ENCODE results near the gene PTPRC. TPM values are rescaled to one million over a fixed set of nuclear protein-coding genes. Genes with fewer than 3 reads are reported as not detected.

The PTPRC gene
- total and polyA plus RNA-seq, 7 donors = 4.8 to 78.6 (median 12.5) TPM

DNA sequence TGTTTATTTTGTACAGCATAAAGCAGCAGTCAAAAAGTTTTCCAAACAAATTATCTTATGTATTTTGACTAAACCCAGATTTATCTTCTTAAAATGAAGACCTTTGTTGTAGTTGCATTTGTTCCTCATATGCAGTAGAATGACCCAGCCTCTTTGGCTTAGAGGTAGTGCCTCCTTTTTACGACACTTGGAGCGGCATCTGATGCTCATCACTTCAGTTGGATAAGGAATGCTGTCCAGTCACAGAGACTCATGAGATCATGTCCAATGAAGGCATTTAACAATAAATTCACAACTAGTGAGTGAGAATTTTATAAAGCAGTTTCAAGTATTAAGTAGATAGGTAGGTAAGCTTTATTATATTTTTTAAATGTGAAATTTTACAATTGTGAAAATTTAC lies 35.2 kb downstream of the PTPRC start:
- intact Hi-C loops (cut with DNase I) = no loop called here
- 83% methylated on average over 2 of the region's 2 CpGs for WGBS, 2 donors

DNA sequence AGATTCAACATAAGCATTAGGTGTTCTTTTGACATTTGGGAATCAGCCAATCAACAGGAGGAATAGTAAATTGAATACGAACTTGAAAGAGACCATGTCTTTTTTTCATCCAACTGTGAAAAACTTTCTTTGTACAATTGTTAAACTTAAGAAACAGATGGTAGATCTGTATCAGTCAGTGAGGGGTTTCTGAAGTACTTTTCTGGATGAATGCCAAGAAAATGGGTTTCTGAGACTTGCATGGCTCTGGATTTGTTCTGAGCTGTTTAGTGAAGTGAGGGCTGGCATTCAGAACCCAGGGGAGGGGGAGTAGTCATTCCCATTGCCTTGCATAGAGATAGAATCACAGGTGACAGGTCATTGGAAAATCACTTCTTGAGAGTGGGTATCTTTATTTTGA lies 37.4 kb downstream of the PTPRC start:
- Histone ChIP-seq H3K9me3 (no peaks in the 10 kb centered on the region), H3K27ac (no peak overlapping the region), H3K27me3 (no peaks in the 10 kb centered on the region), H3K4me1 (no peaks in the 10 kb centered on the region), H3K36me3 (no peaks in the 10 kb centered on the region), H3K4me3 (no peak overlapping the region)
- TF ChIP-seq POLR2AphosphoS5 (IDR thresholded peaks at IDR 0.05) (no peak), POLR2A (IDR thresholded peaks at IDR 0.05) (no peak), EP300 (IDR thresholded peaks at IDR 0.05) (no peak)
- TF ChIP-seq, protein P1, sequence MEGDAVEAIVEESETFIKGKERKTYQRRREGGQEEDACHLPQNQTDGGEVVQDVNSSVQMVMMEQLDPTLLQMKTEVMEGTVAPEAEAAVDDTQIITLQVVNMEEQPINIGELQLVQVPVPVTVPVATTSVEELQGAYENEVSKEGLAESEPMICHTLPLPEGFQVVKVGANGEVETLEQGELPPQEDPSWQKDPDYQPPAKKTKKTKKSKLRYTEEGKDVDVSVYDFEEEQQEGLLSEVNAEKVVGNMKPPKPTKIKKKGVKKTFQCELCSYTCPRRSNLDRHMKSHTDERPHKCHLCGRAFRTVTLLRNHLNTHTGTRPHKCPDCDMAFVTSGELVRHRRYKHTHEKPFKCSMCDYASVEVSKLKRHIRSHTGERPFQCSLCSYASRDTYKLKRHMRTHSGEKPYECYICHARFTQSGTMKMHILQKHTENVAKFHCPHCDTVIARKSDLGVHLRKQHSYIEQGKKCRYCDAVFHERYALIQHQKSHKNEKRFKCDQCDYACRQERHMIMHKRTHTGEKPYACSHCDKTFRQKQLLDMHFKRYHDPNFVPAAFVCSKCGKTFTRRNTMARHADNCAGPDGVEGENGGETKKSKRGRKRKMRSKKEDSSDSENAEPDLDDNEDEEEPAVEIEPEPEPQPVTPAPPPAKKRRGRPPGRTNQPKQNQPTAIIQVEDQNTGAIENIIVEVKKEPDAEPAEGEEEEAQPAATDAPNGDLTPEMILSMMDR (IDR thresholded peaks at IDR 0.05) = no peak
- WGBS, 2 donors = 60 to 77% methylated on average over 1 of the region's 1 CpG
- intact Hi-C loops (cut with DNase I) = no loop called here
- DNase-seq = no peak

More for the DNA sequence above, 35.2 kb downstream of the PTPRC start:
- Histone ChIP-seq H3K9me3 (no peaks in the 10 kb centered on the region), H3K4me3 (no peak overlapping the region), H3K27me3 (no peaks in the 10 kb centered on the region), H3K27ac (no peak overlapping the region), H3K4me1 (no peaks in the 10 kb centered on the region), H3K36me3 (no peaks in the 10 kb centered on the region)
- no peak for DNase-seq
- TF ChIP-seq, protein P1 (IDR thresholded peaks at IDR 0.05) = no peak
- no peak for TF ChIP-seq EP300 (IDR thresholded peaks at IDR 0.05)
- TF ChIP-seq POLR2AphosphoS5 (IDR thresholded peaks at IDR 0.05) = no peak

DNA sequence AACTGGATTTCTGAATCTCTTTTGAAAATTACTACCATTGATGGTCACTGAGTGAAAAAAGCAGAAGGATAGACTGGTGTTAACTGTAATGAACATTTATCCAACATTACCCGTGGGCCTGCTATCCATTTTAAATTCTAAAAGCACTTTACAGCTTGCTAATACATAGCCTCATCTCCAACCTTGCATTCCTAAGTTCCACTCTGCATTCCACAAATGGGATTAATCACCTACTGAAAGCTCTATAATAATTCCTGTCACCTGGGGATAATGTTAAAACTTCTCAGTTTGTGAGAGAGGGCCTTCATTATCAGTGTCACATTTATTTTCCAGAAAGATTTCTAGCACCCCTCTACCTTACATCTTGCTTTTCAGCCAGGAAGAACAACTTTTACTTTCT lies 38.2 kb downstream of the PTPRC start:
- H3K4me3 ChIP-seq = no peak overlapping the region
- H3K27me3 ChIP-seq = no peaks in the 10 kb centered on the region
- H3K9me3 ChIP-seq = no peaks in the 10 kb centered on the region
- no peak overlapping the region for H3K27ac ChIP-seq
- no peaks in the 10 kb centered on the region for H3K36me3 ChIP-seq
- intact Hi-C loops (cut with DNase I) = no loop called here
- DNase-seq = no peak
- no peaks in the 10 kb centered on the region for H3K4me1 ChIP-seq
- 62 to 70% methylated on average over 1 of the region's 1 CpG for WGBS, 2 donors
- TF ChIP-seq, protein P1 (IDR thresholded peaks at IDR 0.05) = no peak
- TF ChIP-seq POLR2AphosphoS5 (IDR thresholded peaks at IDR 0.05) (no peak), POLR2A (IDR thresholded peaks at IDR 0.05) (no peak), EP300 (IDR thresholded peaks at IDR 0.05) (no peak)

DNA sequence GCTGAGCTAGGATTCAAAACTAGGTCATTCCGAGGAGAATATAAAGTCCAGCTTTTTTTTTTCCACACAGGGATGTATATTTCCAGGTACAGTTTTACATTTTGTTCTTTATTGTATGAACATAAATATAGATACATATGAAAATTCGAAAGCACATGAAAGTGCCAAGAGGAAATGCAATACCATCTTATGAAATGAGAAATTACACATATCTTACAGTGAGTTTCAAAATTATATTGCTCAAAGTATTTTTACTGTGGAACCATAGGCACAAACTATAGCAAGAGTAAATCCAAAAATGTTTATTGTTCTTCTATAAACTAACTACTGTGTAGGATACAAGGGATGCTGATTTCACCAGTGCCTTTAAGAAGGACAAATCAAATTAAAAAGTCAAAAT lies 39.0 kb downstream of the PTPRC start:
- H3K27me3 ChIP-seq = no peaks in the 10 kb centered on the region
- intact Hi-C loops (cut with DNase I) = no loop called here
- H3K9me3 ChIP-seq = no peaks in the 10 kb centered on the region
- no peak overlapping the region for H3K27ac ChIP-seq
- no peak for TF ChIP-seq POLR2A (IDR thresholded peaks at IDR 0.05)
- TF ChIP-seq EP300 (IDR thresholded peaks at IDR 0.05) = no peak
- TF ChIP-seq, protein P1 (IDR thresholded peaks at IDR 0.05) = no peak
- no peak for TF ChIP-seq POLR2AphosphoS5 (IDR thresholded peaks at IDR 0.05)
- no peaks in the 10 kb centered on the region for H3K36me3 ChIP-seq
- no peak overlapping the region for H3K4me3 ChIP-seq
- DNase-seq = no peak
- no peaks in the 10 kb centered on the region for H3K4me1 ChIP-seq
- 26 to 54% methylated on average over 2 of the region's 2 CpGs for WGBS, 2 donors

DNA sequence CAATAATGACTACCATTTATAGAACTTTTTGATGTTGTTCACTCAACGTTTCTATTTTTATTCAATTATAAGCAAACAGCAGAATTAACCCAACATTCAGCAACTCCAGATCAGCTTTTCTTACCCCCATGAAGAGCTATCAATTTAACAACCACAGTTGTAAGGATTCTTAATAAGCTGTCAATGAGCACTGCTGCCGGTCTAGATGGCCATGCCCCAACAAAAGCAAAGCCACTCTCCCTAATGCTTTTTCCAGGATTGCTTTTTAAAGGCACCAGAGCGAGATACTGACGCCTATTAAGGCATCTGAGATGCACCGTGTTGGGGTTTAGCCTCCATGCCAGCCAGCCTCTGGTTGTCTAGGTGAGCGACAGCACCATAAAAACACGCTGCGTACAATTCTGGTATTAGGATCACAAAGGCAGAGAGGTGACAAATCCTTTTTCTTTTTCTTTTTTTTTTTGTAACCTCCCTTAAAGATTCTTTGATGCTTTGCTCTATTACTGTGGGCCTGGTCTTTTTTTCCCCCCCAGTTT lies 39.5 kb downstream of the PTPRC start:
- H3K4me3 ChIP-seq = no peak overlapping the region
- DNase-seq = no peak
- no peak for TF ChIP-seq POLR2A (IDR thresholded peaks at IDR 0.05)
- TF ChIP-seq EP300 (IDR thresholded peaks at IDR 0.05) = no peak
- TF ChIP-seq, protein P1 (IDR thresholded peaks at IDR 0.05) = no peak
- no peak for TF ChIP-seq POLR2AphosphoS5 (IDR thresholded peaks at IDR 0.05)
- no peaks in the 10 kb centered on the region for H3K9me3 ChIP-seq
- H3K36me3 ChIP-seq = no peaks in the 10 kb centered on the region
- WGBS, 2 donors = 66 to 77% methylated on average over 8 of the region's 8 CpGs
- intact Hi-C loops (cut with DNase I) = no loop called here
- H3K27me3 ChIP-seq = no peaks in the 10 kb centered on the region
- no peaks in the 10 kb centered on the region for H3K4me1 ChIP-seq
- H3K27ac ChIP-seq = no peak overlapping the region
